GM12864 (cell line): Measurements from ENCODE around the gene DCAKD.

Experiments used
- DNase-seq: peaks from one replicate; pipeline ENCODE4 v3.0.0-alpha.2; 2011; ENCODE audit warnings: low read depth
- H3K4me3 ChIP-seq: 2 replicates; pipeline ENCODE4 v1.5.1; 2011; ENCODE audit warnings: mild to moderate bottlenecking, low read depth, low read length, control low read depth
- TF ChIP-seq, protein P1 (sequence below): IDR thresholded peaks from 2 replicates; pipeline ENCODE4 v1.5.1; 2011; ENCODE audit warnings: low read depth, mild to moderate bottlenecking, moderate library complexity, low read length, control low read depth, inconsistent platforms; ENCODE audit errors: missing control alignments

The DCAKD gene

DNA sequence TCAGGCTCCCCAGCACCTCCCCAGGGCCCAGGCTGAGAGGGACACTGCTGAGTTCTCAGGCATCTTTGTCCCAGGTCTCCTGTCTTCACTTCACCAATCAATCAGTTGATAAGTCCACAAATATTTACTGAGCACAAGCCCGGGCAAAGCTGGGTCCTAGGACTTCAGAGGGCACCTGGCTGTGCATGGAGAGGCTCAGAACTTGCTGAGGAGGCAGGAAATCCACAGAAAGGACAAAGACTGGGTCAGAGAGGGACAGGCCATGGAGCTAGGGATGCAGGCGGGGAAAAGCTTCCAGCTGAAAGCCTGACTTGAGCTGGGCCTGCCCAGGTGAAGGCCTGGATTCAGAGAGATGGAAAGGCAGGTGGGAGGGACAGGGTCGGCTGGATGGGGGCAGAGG lies 50.1 kb downstream of the DCAKD start:
- TF ChIP-seq, protein P1, sequence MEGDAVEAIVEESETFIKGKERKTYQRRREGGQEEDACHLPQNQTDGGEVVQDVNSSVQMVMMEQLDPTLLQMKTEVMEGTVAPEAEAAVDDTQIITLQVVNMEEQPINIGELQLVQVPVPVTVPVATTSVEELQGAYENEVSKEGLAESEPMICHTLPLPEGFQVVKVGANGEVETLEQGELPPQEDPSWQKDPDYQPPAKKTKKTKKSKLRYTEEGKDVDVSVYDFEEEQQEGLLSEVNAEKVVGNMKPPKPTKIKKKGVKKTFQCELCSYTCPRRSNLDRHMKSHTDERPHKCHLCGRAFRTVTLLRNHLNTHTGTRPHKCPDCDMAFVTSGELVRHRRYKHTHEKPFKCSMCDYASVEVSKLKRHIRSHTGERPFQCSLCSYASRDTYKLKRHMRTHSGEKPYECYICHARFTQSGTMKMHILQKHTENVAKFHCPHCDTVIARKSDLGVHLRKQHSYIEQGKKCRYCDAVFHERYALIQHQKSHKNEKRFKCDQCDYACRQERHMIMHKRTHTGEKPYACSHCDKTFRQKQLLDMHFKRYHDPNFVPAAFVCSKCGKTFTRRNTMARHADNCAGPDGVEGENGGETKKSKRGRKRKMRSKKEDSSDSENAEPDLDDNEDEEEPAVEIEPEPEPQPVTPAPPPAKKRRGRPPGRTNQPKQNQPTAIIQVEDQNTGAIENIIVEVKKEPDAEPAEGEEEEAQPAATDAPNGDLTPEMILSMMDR, result no peak
- DNase-seq, result no peak
- H3K4me3 ChIP-seq, result no peak overlapping the region

DNA sequence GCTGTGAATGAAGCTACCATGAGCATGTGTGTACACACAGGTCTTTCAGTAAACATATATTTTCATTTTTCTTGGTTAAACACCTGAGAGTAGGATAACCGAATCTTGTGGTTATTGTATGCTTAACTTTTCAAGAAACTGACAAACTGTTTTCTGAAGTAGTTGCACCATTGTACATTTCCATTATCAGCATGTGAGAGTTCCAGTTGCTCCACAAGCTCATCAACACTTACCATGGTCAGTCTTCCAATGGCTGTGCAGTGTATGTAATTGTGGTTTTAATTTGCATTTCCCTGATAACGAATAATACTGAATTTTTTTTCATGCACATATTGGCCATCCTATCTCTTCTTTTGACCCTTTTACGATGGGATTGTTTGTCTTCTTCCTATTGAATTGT lies 52.0 kb downstream of the DCAKD start:
- TF ChIP-seq, protein P1, result no peak
- no peak for DNase-seq

DNA sequence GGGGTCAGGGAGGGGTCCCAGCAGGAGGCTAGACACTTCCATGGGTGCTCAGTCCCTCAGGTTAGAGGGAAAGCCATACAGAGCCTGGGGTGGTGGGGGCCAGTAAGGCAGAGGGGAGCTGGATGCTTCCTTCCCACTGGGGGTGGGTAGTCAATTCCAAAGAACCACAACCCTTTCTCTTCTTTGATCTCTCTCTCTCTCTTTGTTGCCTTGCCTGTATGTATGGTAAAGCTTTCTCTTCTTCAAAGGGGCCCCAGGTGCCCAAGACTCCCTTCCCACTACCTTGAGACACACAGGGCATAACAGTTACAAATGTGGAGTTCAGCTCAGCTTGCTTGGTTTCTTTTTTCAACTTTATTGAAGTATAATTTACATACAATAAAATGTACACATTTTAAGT lies 52.8 kb downstream of the DCAKD start:
- no peak for DNase-seq
- no peak overlapping the region for H3K4me3 ChIP-seq
- TF ChIP-seq, protein P1, result no peak

More for the DNA sequence above, 52.0 kb downstream of the DCAKD start:
- H3K4me3 ChIP-seq, result no peak overlapping the region

DNA sequence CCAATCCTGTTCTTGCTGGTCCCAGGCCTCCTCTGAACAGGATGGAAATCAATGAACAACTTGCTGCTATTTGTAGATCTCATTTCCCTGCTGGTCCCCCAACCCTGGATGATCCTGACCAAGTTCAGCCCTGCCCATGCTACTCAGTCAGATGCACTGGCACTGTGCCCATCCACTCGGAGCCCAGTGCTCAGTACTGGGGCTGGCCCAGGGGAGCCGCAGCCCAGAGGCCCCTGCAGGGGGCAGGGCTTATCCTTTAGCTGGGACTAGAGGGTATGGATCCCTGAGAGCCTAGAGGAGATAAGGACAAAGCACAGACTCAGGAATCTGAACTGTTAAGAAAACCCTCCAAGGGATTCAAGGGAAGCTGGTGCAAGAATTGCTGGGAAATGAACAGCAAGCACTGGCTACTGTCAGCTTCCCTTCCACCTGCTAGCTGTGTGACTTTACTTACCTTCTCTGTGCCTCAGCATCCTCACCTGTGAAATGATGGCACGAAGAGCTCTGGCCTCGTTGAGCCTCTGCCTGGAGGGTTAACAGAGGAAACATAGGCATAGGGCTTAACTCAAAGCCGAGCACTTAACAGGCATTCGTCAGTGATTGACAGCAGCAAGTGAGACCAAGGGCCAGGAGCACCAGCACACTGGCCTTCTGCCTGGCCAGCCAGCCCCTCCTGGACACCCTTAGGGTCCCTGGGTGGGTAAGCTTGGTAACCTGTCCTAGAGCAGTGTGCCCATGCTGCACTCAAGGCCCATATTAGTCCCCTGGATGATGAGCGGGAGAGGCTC lies 53.5 kb downstream of the DCAKD start:
- TF ChIP-seq, protein P1, result no peak
- DNase-seq, result no peak
- no peak overlapping the region for H3K4me3 ChIP-seq

DNA sequence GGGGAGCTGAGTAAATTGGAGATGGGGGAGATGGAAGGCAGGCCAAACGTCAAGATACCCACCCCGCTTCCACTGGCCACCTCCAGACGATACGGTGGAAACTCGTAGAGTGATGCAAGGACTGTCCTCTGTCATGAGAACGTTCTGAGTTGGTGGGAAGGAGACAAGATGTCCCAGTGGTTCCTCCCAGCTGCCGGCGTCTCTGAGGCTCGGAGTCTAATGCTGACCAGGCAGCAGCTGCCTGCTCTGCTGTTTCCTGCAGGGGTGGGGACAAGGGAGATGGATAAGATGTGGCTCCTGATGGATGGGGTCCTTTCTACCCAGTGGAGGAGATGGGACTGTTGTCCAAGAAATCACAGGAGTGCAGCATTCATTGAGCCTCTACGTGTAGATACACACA lies 55.1 kb downstream of the DCAKD start:
- no peak for DNase-seq
- no peak overlapping the region for H3K4me3 ChIP-seq

DNA sequence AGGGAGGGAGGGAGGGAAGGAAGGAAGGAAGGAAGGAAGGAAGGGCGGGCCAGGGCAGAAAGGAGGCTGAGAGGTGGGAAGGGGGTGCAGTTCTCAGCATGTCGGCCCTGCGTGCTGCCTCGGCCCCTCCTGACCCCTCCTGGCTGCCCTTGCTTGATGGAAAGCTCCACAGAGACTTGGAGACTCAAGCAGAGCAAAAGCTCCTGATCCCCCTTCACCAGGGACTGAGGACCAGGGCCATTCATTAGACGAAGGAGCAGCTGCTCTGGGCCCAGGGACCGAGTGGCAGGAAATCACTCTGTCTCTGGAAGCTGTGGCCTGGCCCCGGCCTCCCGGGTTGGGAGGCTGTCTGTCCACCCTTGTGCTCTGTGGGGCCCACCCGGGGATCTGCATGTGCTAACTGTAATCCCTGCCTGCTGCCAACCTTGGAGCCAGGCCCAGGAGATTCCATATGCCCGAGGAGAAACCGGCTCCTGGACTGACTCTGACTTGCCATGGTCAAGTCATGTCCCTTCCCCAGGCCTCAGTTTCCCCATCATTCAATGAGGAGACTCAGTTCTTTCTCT lies 55.9 kb downstream of the DCAKD start:
- TF ChIP-seq, protein P1, result no peak
- H3K4me3 ChIP-seq, result no peak overlapping the region
- DNase-seq, result no peak

More for the DNA sequence above, 55.1 kb downstream of the DCAKD start:
- TF ChIP-seq, protein P1, result no peak
